ENCODE measurements around the gene NUP188. TPM values are rescaled to one million over a fixed set of nuclear protein-coding genes. Genes with fewer than 3 reads are reported as not detected.

The NUP188 gene
- total RNA-seq, 1 experiment from 2014 or later: 52.0 TPM

- H3K9ac ChIP-seq (ENCODE audit: low read length): peak overlapping the region; percentile 78; the same call in 1 of the 2 replicates
- no peak for TF ChIP-seq CTCF (conservative IDR thresholded peaks at IDR 0.05; ENCODE audit: low read depth, low read length)
- TF ChIP-seq EZH2phosphoT487 (IDR thresholded peaks at IDR 0.05; ENCODE audit: borderline replicate concordance, low read length): no peak
- no peak for TF ChIP-seq EZH2 (IDR thresholded peaks at IDR 0.05; ENCODE audit: low read length, unreplicated experiment)
- CTCF ChIA-PET: no interaction called here
- no peak overlapping the region for H2AFZ ChIP-seq (ENCODE audit: low read length)
- no peaks in the 10 kb centered on the region for H4K20me1 ChIP-seq (ENCODE audit: low read length)
- no peak; the same call in 1 of the 2 replicates for ATAC-seq
- BruUV-seq (replicated peaks): no TSS peak
- peak overlapping the region; percentile 58; the same call in 1 of the 2 replicates for H3K4me2 ChIP-seq (ENCODE audit: low read length)
- H3K4me3 ChIP-seq (ENCODE audit: low read length): no peak overlapping the region
- H3F3A ChIP-seq (ENCODE audit: low read length, unreplicated experiment): no peaks in the 10 kb centered on the region
- H3K9me2 ChIP-seq (replicated peaks; ENCODE audit: low read length): no peaks in the 10 kb centered on the region
- H3K9me3 ChIP-seq (ENCODE audit: low read length): no peaks in the 10 kb centered on the region
- peaks cover 34% of the 10 kb centered on the region for H3K4me1 ChIP-seq (ENCODE audit: insufficient read depth, low read length)
- H3K27ac ChIP-seq (ENCODE audit: low read length): peak overlapping the region; percentile 99
- no peak for DNase-seq
- intact Hi-C loops (cut with micrococcal nuclease): no loop called here
- H3K79me2 ChIP-seq (ENCODE audit: low read length): peaks cover 57% of the 10 kb centered on the region
- peaks cover 25% of the 10 kb centered on the region for H3K36me3 ChIP-seq (ENCODE audit: low read depth, low read length)
- POLR2A ChIA-PET (ENCODE audit: unreplicated experiment): no interaction called here
- H3K27me3 ChIP-seq (ENCODE audit: low read length): no peaks in the 10 kb centered on the region
These were observed 36.6 kb upstream of the NUP188 start for GRCh38 chr9:128910906-128911305.

GRCh38 chr9:128911529-128912035, 35.9 kb upstream of the NUP188 start:
- TF ChIP-seq EZH2phosphoT487 (IDR thresholded peaks at IDR 0.05; ENCODE audit: borderline replicate concordance, low read length): no peak
- Histone ChIP-seq H3K79me2 (ENCODE audit: low read length) (peaks cover 59% of the 10 kb centered on the region), H3K27me3 (ENCODE audit: low read length) (no peaks in the 10 kb centered on the region), H3K4me2 (ENCODE audit: low read length) (peak overlapping the region; percentile 58), H3K9me3 (ENCODE audit: low read length) (no peaks in the 10 kb centered on the region), H3K27ac (ENCODE audit: low read length) (peak overlapping the region; percentile 99), H4K20me1 (ENCODE audit: low read length) (no peaks in the 10 kb centered on the region), H3K9ac (ENCODE audit: low read length) (peak overlapping the region; percentile 78), H3K9me2 (replicated peaks; ENCODE audit: low read length) (no peaks in the 10 kb centered on the region), H3K36me3 (ENCODE audit: low read depth, low read length) (peaks cover 27% of the 10 kb centered on the region), H3F3A (ENCODE audit: low read length, unreplicated experiment) (no peaks in the 10 kb centered on the region), H2AFZ (ENCODE audit: low read length) (no peak overlapping the region), H3K4me3 (ENCODE audit: low read length) (no peak overlapping the region), H3K4me1 (ENCODE audit: insufficient read depth, low read length) (peaks cover 41% of the 10 kb centered on the region)
- POLR2A ChIA-PET (ENCODE audit: unreplicated experiment): interaction anchor here (0.6 kb wide), 1 partner anchor 56 kb away, joined by 10 read pairs; no protein-coding TSS in a partner anchor
- ATAC-seq (peak; percentile 47), DNase-seq (peak; percentile 81)
- intact Hi-C loops (cut with micrococcal nuclease): no loop called here
- no TSS peak for BruUV-seq (replicated peaks)
- CTCF ChIA-PET: no interaction called here

- peak overlapping the region; percentile 99 for H3K27ac ChIP-seq (ENCODE audit: low read length)
- CTCF ChIA-PET: interaction anchor here (0.5 to 0.6 kb wide), 2 partner anchors 12 to 38 kb away, joined by 3 to 4 read pairs; no protein-coding TSS in a partner anchor
- peaks cover 27% of the 10 kb centered on the region for H3K36me3 ChIP-seq (ENCODE audit: low read depth, low read length)
- no peaks in the 10 kb centered on the region for H3K27me3 ChIP-seq (ENCODE audit: low read length)
- H2AFZ ChIP-seq (ENCODE audit: low read length): no peak overlapping the region
- ATAC-seq (peak; percentile 72), DNase-seq (peak; percentile 95)
- H4K20me1 ChIP-seq (ENCODE audit: low read length): no peaks in the 10 kb centered on the region
- H3F3A ChIP-seq (ENCODE audit: low read length, unreplicated experiment): no peaks in the 10 kb centered on the region
- peaks cover 48% of the 10 kb centered on the region for H3K4me1 ChIP-seq (ENCODE audit: insufficient read depth, low read length)
- H3K4me2 ChIP-seq (ENCODE audit: low read length): peak overlapping the region; percentile 58
- TF ChIP-seq EZH2 (IDR thresholded peaks at IDR 0.05; ENCODE audit: low read length, unreplicated experiment) (no peak), EZH2phosphoT487 (IDR thresholded peaks at IDR 0.05; ENCODE audit: borderline replicate concordance, low read length) (no peak), CTCF (conservative IDR thresholded peaks at IDR 0.05; ENCODE audit: low read depth, low read length) (no peak)
- peaks cover 55% of the 10 kb centered on the region for H3K79me2 ChIP-seq (ENCODE audit: low read length)
- intact Hi-C loops (cut with micrococcal nuclease): no loop called here
- H3K9me3 ChIP-seq (ENCODE audit: low read length): no peaks in the 10 kb centered on the region
- BruUV-seq (replicated peaks): no TSS peak
- POLR2A ChIA-PET (ENCODE audit: unreplicated experiment): interaction anchor here (0.6 to 0.7 kb wide), 5 partner anchors 11 to 1331 kb away, joined by 3 to 10 read pairs (median 5); no protein-coding TSS in a partner anchor
- H3K9me2 ChIP-seq (replicated peaks; ENCODE audit: low read length): no peaks in the 10 kb centered on the region
- no peak overlapping the region for H3K4me3 ChIP-seq (ENCODE audit: low read length)
- H3K9ac ChIP-seq (ENCODE audit: low read length): peak overlapping the region; percentile 78
These were observed 35.1 kb upstream of the NUP188 start for GRCh38 chr9:128912270-128912853.
